Activated naive CD4-positive, alpha-beta T cell treated with anti-CD3 and anti-CD28 coated beads, Interleukin-2, amount 10 ng/mL, durations not matched to agents 7 days and 5 days (primary cell): Measurements from ENCODE around the gene MUSK.
"Not testable (repeated sequence)": the region's sequence is repeated elsewhere in the genome, so short reads cannot be mapped to it uniquely, and the experiment has no call there.

ENCODE experiments used
- CTCF ChIA-PET: fragments of 350-600 bp; sonication (Branson Sonifier 250); formaldehyde crosslinking; loops from one replicate; lab custom pipeline; 2021; ENCODE audit warnings: antibody characterized with exemption; lab: Charles Lee
- DNase-seq: peaks from one replicate; pipeline ENCODE4 v3.0.0-alpha.2; 2020
- H3K27ac Mint-ChIP-seq: one replicate; pipeline ENCODE4 v1.8.0; 2021; ENCODE audit warnings: mild to moderate bottlenecking, moderate library complexity, mixed read lengths
- H3K27me3 Mint-ChIP-seq: one replicate; pipeline ENCODE4 v1.8.0; 2021; ENCODE audit warnings: mild to moderate bottlenecking, mixed read lengths
- H3K36me3 Mint-ChIP-seq: one replicate; pipeline ENCODE4 v1.8.0; 2021; ENCODE audit warnings: mixed read lengths
- H3K4me1 Mint-ChIP-seq: one replicate; pipeline ENCODE4 v1.8.0; 2021; ENCODE audit warnings: mixed read lengths
- H3K4me3 Mint-ChIP-seq: one replicate; pipeline ENCODE4 v1.8.0; 2021; ENCODE audit warnings: mild to moderate bottlenecking, moderate library complexity, mixed read lengths
- H3K9me3 Mint-ChIP-seq: one replicate; pipeline ENCODE4 v1.8.0; 2021; ENCODE audit warnings: mixed read lengths

Gene MUSK

DNA sequence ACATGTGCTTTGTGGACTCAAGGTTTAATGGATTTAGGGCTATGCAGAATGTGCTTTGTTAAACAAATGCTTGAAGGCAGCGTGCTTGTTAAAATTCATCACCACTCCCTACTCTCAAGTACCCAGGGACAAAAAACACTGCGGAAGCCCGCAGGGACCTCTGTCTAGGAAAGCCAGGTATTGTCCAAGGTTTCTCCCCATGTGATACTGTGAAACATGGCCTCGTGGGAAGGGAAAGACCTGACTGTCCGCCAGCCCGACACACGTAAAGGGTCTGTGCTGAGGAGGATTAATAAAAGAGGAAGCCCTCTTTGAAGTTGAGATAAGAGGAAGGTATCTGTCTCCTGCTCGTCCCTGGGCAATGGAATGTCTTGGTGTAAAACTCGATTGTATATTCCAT, 157.8 kb downstream of the MUSK start:
- H3K36me3 Mint-ChIP-seq, DNase-seq, H3K4me3 Mint-ChIP-seq, H3K4me1 Mint-ChIP-seq, CTCF ChIA-PET, H3K27me3 Mint-ChIP-seq, H3K27ac Mint-ChIP-seq, H3K9me3 Mint-ChIP-seq: not testable (repeated sequence)

DNA sequence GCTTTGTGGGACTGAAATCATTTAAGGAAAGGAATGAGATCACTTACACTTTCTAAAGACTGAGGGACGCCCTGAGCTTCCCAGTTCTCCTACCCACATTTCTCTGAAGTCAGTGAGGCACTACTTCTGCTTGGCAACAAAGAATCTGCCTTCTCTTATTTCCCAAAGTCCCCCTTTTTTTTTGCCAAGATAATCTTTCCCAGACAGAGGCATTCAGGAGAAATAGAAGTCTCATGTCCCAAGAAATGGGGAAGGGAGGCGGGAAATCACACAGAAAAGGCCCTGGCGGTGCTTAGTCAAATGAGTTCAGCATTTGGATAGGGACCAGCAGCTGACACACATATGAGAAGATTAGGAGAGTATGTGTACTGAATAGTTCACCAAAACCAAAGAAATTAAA, 159.7 kb downstream of the MUSK start:
- no peak overlapping the region for H3K4me3 Mint-ChIP-seq
- DNase-seq, result no peak
- H3K27ac Mint-ChIP-seq, result no peak overlapping the region
- H3K36me3 Mint-ChIP-seq, result no peaks in the 10 kb centered on the region
- no peaks in the 10 kb centered on the region for H3K27me3 Mint-ChIP-seq
- CTCF ChIA-PET, result no interaction called here
- no peaks in the 10 kb centered on the region for H3K4me1 Mint-ChIP-seq
- no peaks in the 10 kb centered on the region for H3K9me3 Mint-ChIP-seq

DNA sequence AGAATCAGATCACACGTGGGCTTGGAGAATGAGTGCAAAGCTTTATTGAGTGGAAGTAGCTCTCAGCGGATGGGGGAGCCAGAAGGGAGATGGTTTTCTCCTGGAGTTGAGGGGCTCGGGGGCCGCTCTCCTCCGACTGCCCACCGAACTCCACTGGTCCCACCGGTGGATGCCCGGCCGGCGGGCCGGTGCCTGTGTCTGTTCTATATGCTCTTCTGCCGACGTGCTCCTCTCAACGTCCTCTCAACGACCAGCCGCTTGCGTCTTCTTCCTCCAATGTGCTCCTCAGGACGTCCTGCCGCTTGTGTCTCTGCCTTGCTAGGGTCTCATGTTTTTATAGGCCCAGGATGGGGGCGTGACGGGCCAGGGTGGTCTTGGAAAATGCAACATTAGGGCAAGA, 161.9 kb downstream of the MUSK start:
- Mint-ChIP-seq H3K4me3 (no peak overlapping the region), H3K27ac (no peak overlapping the region), H3K9me3 (no peaks in the 10 kb centered on the region), H3K36me3 (no peaks in the 10 kb centered on the region), H3K4me1 (no peaks in the 10 kb centered on the region), H3K27me3 (no peaks in the 10 kb centered on the region)
- no peak for DNase-seq
- CTCF ChIA-PET, result no interaction called here

DNA sequence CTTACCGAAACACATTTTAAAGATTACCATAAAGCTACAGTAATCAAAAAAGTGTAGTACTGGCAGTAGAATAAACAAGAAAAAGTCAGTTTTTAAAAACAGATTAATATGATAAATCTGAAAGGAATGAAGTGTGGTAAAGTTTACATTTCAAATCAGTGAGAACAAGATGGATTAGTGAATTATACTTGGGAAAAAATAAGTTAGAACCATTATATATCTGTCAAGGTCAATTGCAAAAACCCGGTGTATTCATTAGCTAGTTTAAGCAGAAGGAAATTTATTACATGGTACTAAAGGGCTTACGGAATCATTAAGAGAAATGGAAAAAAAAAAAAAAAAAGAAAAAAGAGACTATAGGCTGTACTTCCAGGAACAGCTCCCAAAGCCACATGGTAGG, 164.3 kb downstream of the MUSK start:
- Mint-ChIP-seq H3K4me3 (no peak overlapping the region), H3K9me3 (no peaks in the 10 kb centered on the region), H3K4me1 (no peaks in the 10 kb centered on the region), H3K27ac (no peak overlapping the region), H3K27me3 (no peaks in the 10 kb centered on the region), H3K36me3 (no peaks in the 10 kb centered on the region)
- no peak for DNase-seq
- CTCF ChIA-PET, result no interaction called here

DNA sequence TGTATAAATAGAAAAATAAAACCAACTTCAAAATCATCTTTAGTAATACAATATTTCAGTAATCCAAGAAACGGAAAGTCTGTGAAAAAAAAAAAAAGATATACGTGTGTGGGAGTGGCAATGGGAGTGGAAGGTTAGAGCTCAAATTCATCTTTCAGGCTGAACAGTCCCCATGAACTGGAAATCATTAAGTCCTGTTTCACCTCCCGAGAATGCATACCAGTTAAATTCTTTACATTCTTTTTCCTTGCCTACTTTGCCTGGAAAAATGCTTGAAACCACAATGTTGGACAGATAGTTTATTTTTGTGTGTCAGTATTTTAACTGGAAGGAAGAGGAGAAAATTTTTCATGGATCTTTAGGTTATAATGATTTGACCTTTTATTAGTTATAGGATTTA, 166.8 kb downstream of the MUSK start:
- Mint-ChIP-seq H3K27ac (no peak overlapping the region), H3K36me3 (no peaks in the 10 kb centered on the region), H3K4me1 (no peaks in the 10 kb centered on the region), H3K4me3 (no peak overlapping the region), H3K27me3 (no peaks in the 10 kb centered on the region), H3K9me3 (no peaks in the 10 kb centered on the region)
- DNase-seq, result no peak
- CTCF ChIA-PET, result no interaction called here

DNA sequence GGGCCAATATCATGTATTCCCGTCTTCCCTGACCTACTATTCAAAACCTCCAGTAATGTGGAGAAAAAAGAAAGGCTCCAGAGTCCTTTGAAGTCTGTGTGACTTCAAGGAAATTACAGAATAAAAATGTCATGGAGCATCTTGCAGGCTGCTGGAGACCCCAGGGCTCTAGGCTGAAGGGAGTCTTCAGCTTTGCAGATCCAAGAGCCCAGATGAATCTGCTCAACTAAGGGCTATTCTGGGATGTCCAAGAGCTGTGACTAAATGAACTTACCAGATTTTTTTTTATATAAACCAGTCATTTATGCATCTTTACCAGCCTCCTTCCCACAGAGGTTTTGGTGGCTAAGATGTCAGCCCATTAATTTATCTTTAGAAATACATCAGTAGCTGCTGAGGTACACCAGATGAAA, 167.3 kb downstream of the MUSK start:
- Mint-ChIP-seq H3K9me3 (no peaks in the 10 kb centered on the region), H3K27ac (no peak overlapping the region), H3K36me3 (no peaks in the 10 kb centered on the region), H3K27me3 (no peaks in the 10 kb centered on the region), H3K4me1 (no peaks in the 10 kb centered on the region), H3K4me3 (no peak overlapping the region)
- CTCF ChIA-PET, result no interaction called here
- DNase-seq, result no peak

DNA sequence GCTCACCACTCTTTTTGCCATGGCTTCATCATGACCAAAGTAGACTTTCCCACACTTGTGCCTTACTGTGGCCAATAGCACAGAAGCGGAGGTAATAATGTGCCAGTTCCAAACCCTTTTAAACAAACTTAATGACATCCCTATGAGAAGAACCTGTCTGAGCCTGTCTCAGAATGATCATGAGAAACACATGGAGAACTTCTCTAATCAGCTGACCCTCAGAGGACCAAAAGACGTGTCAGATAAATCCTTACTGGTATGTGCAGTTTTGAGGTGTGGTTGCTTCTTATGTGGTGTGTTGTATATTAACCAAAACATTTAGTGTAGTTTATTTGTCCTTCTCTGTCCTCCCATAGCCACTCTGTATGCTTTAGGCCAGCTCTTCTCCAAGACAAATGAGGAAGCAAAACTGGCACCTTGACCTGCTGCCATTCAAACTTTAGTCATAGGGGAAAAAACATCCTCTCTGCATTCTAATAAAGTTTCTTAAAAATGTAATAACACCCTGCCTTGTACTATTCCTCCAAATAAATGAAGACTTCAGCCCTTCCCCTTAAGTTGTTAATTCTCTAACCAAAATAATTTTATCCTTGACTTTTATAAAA, 168.9 kb downstream of the MUSK start:
- H3K9me3 Mint-ChIP-seq, result peaks cover 2% of the 10 kb centered on the region
- CTCF ChIA-PET, result no interaction called here
- H3K27ac Mint-ChIP-seq, result no peak overlapping the region
- no peak for DNase-seq
- no peaks in the 10 kb centered on the region for H3K27me3 Mint-ChIP-seq
- no peaks in the 10 kb centered on the region for H3K36me3 Mint-ChIP-seq
- H3K4me3 Mint-ChIP-seq, result no peak overlapping the region
- H3K4me1 Mint-ChIP-seq, result no peaks in the 10 kb centered on the region

DNA sequence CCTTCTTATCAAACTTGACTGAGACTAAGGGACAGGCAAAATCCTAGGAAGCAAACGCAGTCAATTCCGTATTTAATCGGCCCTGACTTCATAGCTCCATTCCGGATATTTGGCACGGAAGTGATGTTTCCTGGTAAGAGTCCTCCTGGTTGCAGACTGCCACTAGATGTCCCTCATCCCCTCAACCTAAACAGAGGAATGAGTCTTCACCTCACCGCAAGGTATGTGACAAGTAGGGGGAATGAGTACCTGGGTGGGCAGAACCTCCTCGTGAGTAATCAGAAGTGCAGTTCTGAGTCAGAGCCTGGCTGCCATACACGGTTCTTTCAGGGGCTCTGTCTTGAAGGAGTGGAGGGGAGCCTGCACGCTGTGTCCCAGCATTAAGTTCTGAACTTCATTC, 173.6 kb downstream of the MUSK start:
- no peak for DNase-seq
- CTCF ChIA-PET, result interaction anchor here (0.7 kb wide), 1 partner anchor 449 kb away, joined by 3 read pairs; no protein-coding TSS in a partner anchor
- peaks cover 4% of the 10 kb centered on the region for H3K9me3 Mint-ChIP-seq

DNA sequence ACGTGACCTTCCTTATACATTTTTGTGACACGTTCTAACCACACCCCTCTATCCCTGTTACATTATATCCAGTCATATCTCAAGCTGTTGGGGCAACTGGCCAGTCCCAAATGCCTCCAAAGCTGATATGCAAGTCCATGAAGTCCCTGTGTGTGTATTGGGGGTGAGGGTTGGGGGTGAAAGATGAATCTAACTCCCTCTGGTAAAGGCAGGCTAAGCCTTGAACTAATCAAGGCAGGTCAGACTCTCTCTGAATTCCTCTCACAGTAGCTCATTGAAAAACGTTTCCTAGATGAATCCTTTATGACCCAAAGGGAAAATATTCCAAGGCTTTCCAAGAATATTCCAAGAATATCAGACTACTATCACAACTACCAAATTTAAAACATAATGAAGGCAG, 174.4 kb downstream of the MUSK start:
- no peak overlapping the region for H3K27ac Mint-ChIP-seq
- H3K4me3 Mint-ChIP-seq, result no peak overlapping the region
- peaks cover 4% of the 10 kb centered on the region for H3K9me3 Mint-ChIP-seq
- H3K27me3 Mint-ChIP-seq, result no peaks in the 10 kb centered on the region
- H3K36me3 Mint-ChIP-seq, result no peaks in the 10 kb centered on the region
- H3K4me1 Mint-ChIP-seq, result no peaks in the 10 kb centered on the region
- no peak for DNase-seq
- CTCF ChIA-PET, result no interaction called here

More for the DNA sequence above, 173.6 kb downstream of the MUSK start:
- Mint-ChIP-seq H3K36me3 (no peaks in the 10 kb centered on the region), H3K4me3 (no peak overlapping the region), H3K27ac (no peak overlapping the region), H3K27me3 (no peaks in the 10 kb centered on the region), H3K4me1 (no peaks in the 10 kb centered on the region)

DNA sequence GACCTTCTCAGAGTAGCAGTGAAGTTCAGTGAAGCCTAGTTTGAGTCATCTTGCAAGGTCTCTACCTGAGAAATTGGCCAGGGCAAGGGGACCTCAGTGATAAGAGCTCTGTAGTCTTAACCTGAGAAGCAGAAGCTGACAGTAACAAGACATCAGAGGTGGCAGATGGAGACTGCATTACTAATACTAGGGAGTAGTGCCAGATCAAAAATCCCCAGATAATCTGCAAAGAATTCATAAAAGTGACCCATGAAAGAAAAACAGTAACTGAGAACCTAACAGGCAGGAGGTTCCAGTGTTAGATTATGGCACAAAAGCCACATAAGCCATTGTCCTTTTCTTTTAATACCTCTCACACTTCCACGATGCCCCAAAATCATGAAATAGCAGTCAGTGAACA, 175.5 kb downstream of the MUSK start:
- no peak for DNase-seq
- Mint-ChIP-seq H3K27me3 (no peaks in the 10 kb centered on the region), H3K4me3 (no peak overlapping the region), H3K27ac (no peak overlapping the region), H3K9me3 (peaks cover 4% of the 10 kb centered on the region), H3K4me1 (no peaks in the 10 kb centered on the region), H3K36me3 (no peaks in the 10 kb centered on the region)
- CTCF ChIA-PET, result no interaction called here

DNA sequence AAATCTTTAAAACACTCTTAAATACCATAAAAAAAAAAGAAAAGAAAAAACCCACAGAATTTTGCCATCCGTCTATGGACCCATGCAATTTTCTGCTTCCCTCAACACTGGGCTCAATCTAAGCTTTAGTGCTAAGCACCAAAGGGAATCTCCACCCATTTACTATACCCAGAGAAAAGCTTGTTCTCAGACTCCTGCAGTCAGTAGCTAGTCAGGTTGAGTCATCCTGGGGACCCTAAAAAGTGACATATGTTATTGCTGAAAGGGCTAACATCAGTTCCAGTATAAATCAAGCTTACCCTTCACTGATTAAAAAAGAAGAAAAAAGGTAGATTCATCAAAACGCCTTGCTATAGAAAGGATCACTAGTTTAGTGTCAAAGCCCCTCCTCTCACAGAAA, 177.6 kb downstream of the MUSK start:
- DNase-seq, result no peak
- peaks cover 5% of the 10 kb centered on the region for H3K9me3 Mint-ChIP-seq
- no peak overlapping the region for H3K4me3 Mint-ChIP-seq
- no peak overlapping the region for H3K27ac Mint-ChIP-seq
- no peaks in the 10 kb centered on the region for H3K36me3 Mint-ChIP-seq
- H3K4me1 Mint-ChIP-seq, result no peaks in the 10 kb centered on the region
- H3K27me3 Mint-ChIP-seq, result no peaks in the 10 kb centered on the region
- CTCF ChIA-PET, result no interaction called here

DNA sequence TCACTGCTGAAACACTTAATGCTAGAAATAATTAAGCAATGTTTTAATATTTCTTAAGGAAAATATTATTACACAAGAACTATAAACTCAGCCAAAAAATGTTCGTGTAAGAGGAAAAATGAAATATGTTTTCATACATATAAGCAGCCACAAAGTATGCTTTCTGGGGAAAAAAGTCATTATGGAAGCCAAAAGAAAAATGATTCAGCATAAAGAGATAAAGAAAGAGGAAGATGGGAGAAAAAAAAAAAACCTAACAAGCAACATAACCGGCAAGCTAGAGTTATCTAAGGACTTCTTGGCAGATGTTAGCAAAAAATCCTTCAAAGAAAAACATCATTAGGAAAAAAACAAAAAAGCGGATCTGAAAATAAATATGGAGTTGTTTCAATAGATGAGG, 179.1 kb downstream of the MUSK start:
- H3K9me3 Mint-ChIP-seq, result peaks cover 3% of the 10 kb centered on the region
- DNase-seq, result no peak
- H3K27ac Mint-ChIP-seq, result no peak overlapping the region
- no peaks in the 10 kb centered on the region for H3K27me3 Mint-ChIP-seq
- no peaks in the 10 kb centered on the region for H3K4me1 Mint-ChIP-seq
- H3K4me3 Mint-ChIP-seq, result no peak overlapping the region
- CTCF ChIA-PET, result no interaction called here
- no peaks in the 10 kb centered on the region for H3K36me3 Mint-ChIP-seq

DNA sequence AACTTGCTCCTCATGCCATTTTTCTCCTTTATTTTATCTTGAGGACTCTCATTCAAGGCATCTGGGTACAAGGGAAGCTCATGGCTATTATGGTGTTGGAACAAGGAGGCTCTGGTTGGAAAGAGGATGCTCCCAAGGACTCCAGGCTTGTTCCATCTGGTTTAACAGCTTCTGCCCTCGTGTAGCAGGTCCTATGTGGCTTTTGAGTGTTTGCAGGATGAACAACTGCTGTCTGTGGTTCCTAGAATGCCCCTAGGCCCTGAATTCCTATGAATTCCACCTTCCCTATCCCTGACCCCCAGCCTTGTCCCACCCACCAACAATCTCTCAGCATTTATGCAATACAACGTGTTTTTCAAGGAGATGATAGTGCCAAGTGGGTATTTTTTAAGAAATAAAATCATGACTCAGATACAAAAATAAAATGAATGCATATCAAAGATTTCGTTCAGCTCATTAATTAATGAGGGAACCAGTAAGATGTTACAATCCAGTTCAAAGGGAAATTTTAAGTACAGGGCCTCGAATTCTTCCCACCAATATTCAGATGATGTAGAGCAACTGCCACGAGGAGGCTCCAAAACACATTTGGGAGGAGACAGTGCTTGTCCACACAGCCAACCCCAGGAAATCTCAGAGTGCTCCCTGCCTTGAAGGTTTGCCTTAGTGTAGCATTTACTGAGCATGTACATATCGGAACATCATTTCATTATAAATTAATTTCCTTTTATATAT, 182.0 kb downstream of the MUSK start:
- no peak for DNase-seq
- H3K4me3 Mint-ChIP-seq, result no peak overlapping the region
- H3K9me3 Mint-ChIP-seq, result peaks cover 13% of the 10 kb centered on the region
- no peak overlapping the region for H3K27ac Mint-ChIP-seq
- CTCF ChIA-PET, result no interaction called here
- no peaks in the 10 kb centered on the region for H3K4me1 Mint-ChIP-seq
- no peaks in the 10 kb centered on the region for H3K27me3 Mint-ChIP-seq
- no peaks in the 10 kb centered on the region for H3K36me3 Mint-ChIP-seq
